Erythroblast (primary cell): ENCODE measurements around the gene CACNA1I.
A peak's percentile ranks its signal among the peaks of the same experiment; 100 is the strongest.

ENCODE experiments used
- DNase-seq, 2 experiments: peaks; one replicate each; lab custom pipeline; 2025; lab: John Stamatoyannopoulos, UW
- GATA1 ChIP-seq: IDR thresholded peaks from 2 replicates; pipeline ENCODE4 v1.6.1; 2011; ENCODE audit warnings: low read depth, mild to moderate bottlenecking, control low read depth, low read length, moderate library complexity
- POLR2A ChIP-seq: IDR thresholded peaks from 2 replicates; pipeline ENCODE4 v1.6.1; 2011; ENCODE audit warnings: mild to moderate bottlenecking, low read length

CACNA1I gene

DNA sequence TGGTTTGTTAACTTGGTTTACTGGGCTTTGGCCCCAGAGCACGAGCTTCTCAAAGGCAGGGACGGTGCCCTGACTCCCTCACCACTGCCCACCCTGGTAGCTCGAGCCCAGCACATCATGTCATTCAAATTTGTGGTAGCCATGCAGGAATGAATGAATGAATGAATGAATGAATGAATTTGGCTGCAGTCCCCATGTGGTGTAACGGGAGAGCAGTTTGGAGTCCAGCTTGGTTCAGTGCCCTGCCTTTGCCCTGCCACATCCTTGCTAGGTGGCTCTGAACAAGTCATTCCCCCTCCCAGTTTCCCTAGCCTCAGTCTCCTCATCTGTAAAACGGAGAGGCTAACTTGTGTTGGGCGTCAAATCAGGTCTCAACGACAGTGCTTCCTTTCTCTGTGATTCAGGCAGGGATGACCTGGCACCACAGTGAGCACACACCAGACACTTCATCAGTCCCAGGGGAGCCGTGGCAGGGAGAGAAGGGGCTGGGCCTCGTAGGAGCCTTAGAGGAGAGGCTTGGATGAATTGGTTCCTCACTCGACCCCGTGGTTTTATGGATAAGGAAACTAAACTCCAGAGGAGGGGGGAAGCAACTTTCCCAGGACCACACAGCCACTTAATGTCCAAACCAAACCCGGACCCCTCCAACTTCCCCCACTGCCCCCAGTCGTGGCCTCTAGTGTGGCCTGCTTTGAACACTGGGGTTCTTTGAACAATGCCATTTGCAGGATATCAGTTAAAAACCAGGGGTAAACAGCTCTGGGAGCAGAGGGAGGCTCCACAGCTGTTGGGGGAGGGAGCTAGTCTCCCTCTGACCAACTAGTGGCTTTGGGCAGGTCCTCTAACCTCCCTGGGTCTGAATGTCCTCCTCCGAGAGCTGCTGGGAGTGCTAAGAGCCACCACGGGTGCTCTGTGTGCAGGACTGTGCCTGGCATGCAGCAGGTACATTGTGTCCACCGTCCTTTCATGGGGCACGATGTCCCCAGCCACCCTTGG lies 86.2 kb downstream of the CACNA1I start:
- peak in 1 of 2 experiments; percentile 19 for DNase-seq
- TF ChIP-seq POLR2A (no peak), GATA1 (no peak)

DNA sequence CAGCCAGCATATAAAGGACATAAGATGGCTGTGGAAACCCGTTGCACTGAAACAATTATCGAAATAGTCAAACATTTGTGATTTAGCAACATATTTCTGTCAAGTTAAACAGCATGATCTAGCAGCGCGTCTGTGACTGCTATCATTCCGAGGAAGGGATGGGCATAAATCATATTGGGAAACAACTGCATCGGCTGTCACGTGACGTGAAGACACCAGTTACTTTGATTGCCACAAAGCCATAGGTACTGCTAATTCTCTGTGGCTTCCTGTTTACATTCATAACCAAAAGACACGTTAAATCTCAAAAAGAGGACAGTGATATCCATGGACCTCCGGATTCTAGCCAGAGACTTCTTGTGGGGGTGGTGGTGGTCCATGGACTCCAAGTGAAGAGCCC lies 87.8 kb downstream of the CACNA1I start:
- TF ChIP-seq GATA1 = no peak
- TF ChIP-seq POLR2A = no peak
- DNase-seq = no peak

DNA sequence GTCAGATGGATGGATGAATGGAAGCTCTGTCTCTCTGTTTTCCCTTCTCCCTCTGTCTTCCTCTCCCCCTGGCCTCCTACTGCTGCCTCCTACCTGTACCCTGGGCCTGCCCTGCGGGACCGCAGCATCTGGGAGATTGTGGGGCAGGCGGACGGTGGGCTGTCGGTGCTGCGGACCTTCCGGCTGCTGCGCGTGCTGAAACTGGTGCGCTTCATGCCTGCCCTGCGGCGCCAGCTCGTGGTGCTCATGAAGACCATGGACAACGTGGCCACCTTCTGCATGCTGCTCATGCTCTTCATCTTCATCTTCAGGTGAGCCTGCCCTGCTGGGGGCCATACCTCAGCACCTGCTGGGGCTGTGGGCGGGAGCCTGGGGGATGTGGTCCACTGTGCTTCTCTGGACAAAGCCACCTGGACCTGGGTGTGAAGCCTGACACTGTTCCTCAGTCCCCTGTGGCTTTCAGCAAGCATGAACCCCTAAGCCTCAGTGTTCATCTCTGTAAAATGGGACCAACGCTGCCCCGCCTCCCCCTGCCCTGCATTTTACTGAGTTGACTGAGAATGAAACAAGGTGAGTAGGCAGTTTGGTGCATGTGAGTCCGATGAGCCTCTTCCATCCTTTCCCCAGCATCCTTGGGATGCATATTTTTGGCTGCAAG lies 88.4 kb downstream of the CACNA1I start:
- no peak for TF ChIP-seq POLR2A
- no peak for TF ChIP-seq GATA1

DNA sequence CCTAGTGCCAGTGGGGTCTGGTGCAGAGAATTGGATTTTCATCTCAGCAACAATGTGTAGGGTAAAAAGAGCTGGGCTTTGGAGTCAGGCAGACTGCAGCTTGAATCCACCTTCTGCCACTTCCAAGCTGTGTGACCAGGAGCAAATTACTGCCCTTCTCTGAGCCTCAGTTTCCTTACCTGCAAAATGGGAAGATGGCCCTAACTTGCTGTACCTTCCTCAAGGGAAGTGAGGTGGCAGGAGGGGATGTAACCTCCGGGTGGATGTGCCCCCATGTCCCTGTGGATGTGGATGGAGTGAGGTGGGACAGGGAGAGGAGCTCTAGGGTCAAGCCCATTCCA lies 90.9 kb downstream of the CACNA1I start:
- no peak for DNase-seq
- no peak for TF ChIP-seq GATA1
- TF ChIP-seq POLR2A = no peak

More for the DNA sequence above, 88.4 kb downstream of the CACNA1I start:
- DNase-seq = no peak

DNA sequence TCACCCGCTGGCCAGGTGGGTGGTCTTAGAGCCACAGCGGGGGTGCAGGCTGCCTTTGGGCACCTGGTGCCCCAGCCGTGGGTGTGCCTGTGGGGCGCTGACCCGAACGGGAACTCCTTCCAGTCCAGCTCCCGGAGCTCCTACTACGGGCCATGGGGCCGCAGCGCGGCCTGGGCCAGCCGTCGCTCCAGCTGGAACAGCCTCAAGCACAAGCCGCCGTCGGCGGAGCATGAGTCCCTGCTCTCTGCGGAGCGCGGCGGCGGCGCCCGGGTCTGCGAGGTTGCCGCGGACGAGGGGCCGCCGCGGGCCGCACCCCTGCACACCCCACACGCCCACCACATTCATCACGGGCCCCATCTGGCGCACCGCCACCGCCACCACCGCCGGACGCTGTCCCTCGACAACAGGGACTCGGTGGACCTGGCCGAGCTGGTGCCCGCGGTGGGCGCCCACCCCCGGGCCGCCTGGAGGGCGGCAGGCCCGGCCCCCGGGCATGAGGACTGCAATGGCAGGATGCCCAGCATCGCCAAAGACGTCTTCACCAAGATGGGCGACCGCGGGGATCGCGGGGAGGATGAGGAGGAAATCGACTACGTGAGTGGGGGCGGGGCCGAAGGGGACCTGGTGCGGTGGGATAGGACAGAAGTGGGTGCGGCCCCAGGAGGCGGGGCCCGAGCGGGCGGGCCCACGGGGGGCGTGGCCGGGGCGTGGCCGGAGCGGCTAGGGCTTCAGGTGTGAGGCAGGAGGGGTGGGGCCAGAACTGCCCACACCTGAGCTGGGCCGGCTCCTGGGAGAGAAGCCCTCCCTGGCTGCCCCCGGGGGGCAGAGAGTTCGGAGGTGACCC lies 91.5 kb downstream of the CACNA1I start:
- TF ChIP-seq GATA1 = no peak
- TF ChIP-seq POLR2A = no peak
- peak; percentile 78 for DNase-seq

DNA sequence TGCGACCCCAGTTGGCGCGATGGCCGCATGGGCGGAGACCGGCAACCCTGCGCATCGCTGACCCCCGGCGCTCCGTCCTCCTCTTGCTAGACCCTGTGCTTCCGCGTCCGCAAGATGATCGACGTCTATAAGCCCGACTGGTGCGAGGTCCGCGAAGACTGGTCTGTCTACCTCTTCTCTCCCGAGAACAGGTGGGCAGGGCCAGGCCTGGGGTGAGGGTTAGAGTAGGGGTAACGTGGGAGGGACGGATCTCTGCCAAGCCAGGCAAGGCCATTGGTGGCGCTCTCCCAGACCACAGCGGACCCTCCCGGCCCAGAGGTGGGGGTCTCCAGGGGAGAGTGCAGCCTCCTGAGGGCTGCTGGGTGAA lies 92.1 kb downstream of the CACNA1I start:
- TF ChIP-seq GATA1 (no peak), POLR2A (no peak)
- peak in 1 of 2 experiments; percentile 45 for DNase-seq

DNA sequence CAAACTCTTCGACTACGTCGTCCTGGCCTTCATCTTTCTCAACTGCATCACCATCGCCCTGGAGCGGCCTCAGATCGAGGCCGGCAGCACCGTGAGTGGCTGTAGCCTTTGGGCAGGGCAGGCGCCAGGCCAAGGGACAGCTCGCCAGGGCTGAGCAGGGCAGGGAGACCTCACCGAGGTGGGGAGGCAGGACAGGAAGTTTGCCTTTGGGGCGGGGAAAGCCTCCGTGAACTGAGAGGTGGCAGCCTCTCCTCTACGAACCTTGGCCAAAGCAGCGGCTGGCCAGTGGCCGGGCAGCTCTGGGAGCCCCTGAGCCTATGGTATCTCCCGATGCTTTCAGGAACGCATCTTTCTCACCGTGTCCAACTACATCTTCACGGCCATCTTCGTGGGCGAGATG lies 93.2 kb downstream of the CACNA1I start:
- TF ChIP-seq GATA1 (no peak), POLR2A (no peak)
- no peak for DNase-seq

DNA sequence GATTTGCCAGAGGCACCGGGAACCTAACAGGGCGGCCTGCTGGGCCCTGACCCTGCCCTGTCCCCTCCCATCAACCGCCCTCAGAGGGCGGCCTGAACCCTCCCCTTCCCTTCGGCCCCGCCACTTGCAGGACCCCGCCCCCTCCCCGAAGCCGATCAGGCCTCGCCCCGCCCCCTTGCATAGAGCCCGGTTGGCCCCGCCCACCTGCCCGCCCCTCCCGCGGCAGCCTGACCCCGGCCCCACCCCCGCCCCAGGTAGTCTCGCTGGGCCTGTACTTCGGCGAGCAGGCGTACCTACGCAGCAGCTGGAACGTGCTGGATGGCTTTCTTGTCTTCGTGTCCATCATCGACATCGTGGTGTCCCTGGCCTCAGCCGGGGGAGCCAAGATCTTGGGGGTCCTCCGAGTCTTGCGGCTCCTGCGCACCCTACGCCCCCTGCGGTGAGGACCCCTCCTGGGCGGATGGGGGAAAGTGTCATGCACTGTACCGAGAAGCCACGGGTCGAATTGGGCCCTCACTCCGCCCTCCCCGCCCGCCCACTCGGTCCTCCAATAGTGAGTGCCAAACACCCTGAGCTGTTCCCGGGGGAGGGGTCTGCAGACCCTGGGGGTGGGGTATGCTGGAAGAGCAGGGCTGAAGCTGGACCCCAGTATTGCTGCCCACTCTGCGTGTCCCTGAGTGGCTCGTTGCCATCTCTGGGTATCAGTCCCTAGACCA lies 94.1 kb downstream of the CACNA1I start:
- no peak for TF ChIP-seq POLR2A
- DNase-seq = peak; percentile 73 to 76

DNA sequence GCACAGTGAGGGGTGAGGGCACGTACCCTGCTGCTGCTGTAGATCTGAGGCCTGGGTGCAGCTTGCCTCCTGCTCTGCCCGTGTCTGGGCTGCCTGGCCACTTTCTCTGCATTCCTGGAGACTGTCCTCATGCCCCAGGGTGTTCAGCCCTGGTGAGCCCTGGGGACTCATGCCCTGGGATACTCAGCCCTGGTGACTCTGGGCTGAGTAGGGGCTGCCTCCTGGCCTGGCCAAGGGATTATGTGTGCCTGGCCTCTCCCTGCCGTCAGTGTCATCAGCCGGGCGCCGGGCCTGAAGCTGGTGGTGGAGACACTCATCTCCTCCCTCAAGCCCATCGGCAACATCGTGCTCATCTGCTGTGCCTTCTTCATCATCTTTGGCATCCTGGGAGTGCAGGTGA lies 94.7 kb downstream of the CACNA1I start:
- TF ChIP-seq GATA1 (no peak), POLR2A (no peak)
- DNase-seq = no peak

DNA sequence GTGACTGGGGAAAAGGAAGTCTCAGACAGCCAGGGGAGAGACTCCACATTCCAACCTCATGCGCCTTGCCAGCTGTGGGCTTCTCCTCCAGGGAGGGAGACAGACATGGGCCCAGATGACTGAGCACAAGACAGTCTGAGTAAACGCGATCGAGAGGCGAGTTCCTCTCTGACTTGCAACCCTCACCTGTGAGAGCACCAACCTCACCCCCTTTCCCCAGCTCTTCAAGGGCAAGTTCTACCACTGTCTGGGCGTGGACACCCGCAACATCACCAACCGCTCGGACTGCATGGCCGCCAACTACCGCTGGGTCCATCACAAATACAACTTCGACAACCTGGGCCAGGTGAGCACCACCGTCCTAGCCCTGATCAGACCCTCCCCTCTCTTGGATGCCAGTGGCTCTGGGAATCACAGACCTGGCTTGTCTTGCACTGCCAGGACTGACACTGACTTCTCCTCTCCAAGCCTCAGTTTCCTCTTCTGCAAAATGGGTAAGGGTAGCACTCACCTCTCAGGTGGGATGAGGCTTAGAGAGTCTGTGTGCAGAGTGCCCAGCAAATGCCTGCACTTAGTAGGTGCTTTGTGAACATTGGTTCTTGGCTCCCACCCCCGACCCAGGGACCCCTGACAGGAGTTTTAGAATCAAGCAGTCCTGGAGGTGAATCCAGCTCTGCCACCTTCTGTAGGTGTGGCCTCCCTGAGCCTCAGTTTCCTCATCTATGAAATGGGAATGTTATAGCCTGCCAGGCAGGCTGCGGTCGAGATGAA lies 95.3 kb downstream of the CACNA1I start:
- no peak for TF ChIP-seq POLR2A
- no peak for TF ChIP-seq GATA1
- DNase-seq = peak in 1 of 2 experiments; percentile 26

DNA sequence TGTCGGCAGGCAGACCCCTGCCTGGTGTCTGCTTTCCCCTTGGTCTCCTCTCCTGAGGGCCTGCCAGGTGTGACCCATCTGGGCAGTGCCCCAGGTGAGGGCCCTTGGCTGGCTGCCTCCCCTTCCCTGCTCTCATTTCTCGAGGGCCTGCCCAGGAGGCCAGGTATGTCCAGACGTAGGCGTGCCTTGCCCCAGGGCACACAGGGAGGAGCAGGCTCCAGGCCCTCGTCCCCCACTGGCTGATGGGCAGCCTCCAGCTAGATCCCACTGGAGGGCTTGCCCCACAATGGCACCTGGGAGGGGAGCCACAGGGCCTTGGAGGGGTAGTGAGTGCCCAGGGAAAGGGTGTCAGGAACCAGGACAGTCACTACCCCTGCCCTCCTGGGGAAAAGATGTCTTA lies 95.9 kb downstream of the CACNA1I start:
- TF ChIP-seq POLR2A (no peak), GATA1 (no peak)
- no peak for DNase-seq

DNA sequence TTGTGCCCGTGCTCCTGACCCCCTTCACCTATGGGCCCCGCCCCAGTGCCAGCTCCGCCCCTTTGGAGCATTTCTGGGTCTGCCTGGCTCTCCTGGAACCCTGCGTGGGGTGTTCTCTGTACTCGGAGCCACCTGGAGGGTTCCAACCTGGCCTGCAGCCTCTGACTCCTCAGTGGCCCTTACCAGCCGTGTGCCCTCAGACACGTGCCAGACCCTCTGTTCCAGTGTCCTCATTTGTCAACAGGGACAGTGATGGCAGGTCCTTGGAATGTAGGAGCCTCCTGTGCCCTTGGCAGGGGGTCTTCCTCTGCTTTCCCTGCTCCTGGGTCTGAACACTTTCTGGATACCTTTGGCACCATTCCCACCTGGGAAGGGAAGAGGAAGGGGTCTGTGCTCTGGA lies 96.4 kb downstream of the CACNA1I start:
- DNase-seq = no peak
- TF ChIP-seq GATA1 (no peak), POLR2A (no peak)
